Panc1 (cell line): ENCODE results near the gene C19orf53. TPM values are rescaled to one million over a fixed set of nuclear protein-coding genes. Genes with fewer than 3 reads are reported as not detected.

Experiments
- ATAC-seq: fragments of 200-7000 bp; cut with Tn5 transposase; 2 replicates; pipeline ENCODE4 v1.9.1; 2020; ENCODE audit warnings: mild to moderate bottlenecking, moderate library complexity
- BruUV-seq: library from RNA; stranded (reverse); fragments of 400-500 nt; replicated peaks from 2 replicates; lab custom pipeline; 2021; lab: Mats Ljungman, UMichigan
- CTCF ChIA-PET: fragments of 300-600 bp; sonication (Branson Sonifier 250); formaldehyde crosslinking; loops from one replicate; lab custom pipeline; 2022; ENCODE audit warnings: antibody characterized with exemption; lab: Charles Lee
- POLR2A ChIA-PET: fragments of 300-600 bp; sonication (Branson Sonifier 250); formaldehyde crosslinking; loops from one replicate; lab custom pipeline; 2022; ENCODE audit warnings: antibody characterized with exemption; lab: Charles Lee
- DNase-seq: peaks from one replicate; pipeline ENCODE4 v3.0.0-alpha.2; 2010; ENCODE audit warnings: low read depth, low spot score
- H3K27ac ChIP-seq: 2 replicates; pipeline ENCODE4 v1.5.1; 2011; ENCODE audit warnings: mild to moderate bottlenecking, low read length, inconsistent platforms
- H3K27me3 ChIP-seq: fragments of 200-500 bp; sonication (Bioruptor generic); 2 replicates; pipeline ENCODE4 v1.6.0; 2014; ENCODE audit warnings: low read length, inconsistent platforms; ENCODE audit not compliant: control insufficient read depth, insufficient read depth
- H3K36me3 ChIP-seq: fragments of 200-500 bp; sonication (Bioruptor generic); 2 replicates; pipeline ENCODE4 v1.5.1; 2014; ENCODE audit warnings: inconsistent platforms, mild to moderate bottlenecking, low read length, moderate library complexity; ENCODE audit not compliant: control insufficient read depth, insufficient read depth
- H3K4me1 ChIP-seq: 2 replicates; pipeline ENCODE4 v1.5.1; 2011; ENCODE audit warnings: inconsistent platforms, mild to moderate bottlenecking, low read length, moderate library complexity; ENCODE audit not compliant: control insufficient read depth, insufficient read depth
- H3K4me3 ChIP-seq, 2 experiments: 2 replicates each; pipeline ENCODE4 v1.5.1; 2011 to 2012; ENCODE audit warnings: low read depth in 2 of 2, low read length in 2 of 2, mild to moderate bottlenecking in 2 of 2, inconsistent platforms in 1 of 2, moderate library complexity in 1 of 2
- H3K9me3 ChIP-seq: fragments of 200-500 bp; sonication (Bioruptor generic); 2 replicates; pipeline ENCODE4 v1.5.1; 2014; ENCODE audit warnings: low read depth, mild to moderate bottlenecking, inconsistent platforms, low read length, moderate library complexity; ENCODE audit not compliant: control insufficient read depth, insufficient read depth
- CTCF ChIP-seq: fragments of 450-650 bp; IDR thresholded peaks from 2 replicates; pipeline ENCODE4 v1.5.1; 2017; ENCODE audit warnings: mild to moderate bottlenecking
- POLR2AphosphoS5 ChIP-seq: IDR thresholded peaks from 2 replicates; pipeline ENCODE4 v1.6.1; 2012; ENCODE audit warnings: mild to moderate bottlenecking, low read depth, low read length, moderate library complexity
- REST ChIP-seq, 2 experiments: IDR thresholded peaks; 2 replicates each; pipeline ENCODE4 v1.6.1; 2011 to 2012; ENCODE audit warnings: low read depth in 2 of 2, control low read depth in 1 of 2, low read length in 1 of 2, mild to moderate bottlenecking in 1 of 2, moderate library complexity in 1 of 2; ENCODE audit not compliant: insufficient read depth in 1 of 2
- SIN3A ChIP-seq: IDR thresholded peaks from 2 replicates; pipeline ENCODE4 v1.6.1; 2012; ENCODE audit warnings: low read depth, mild to moderate bottlenecking, low read length, moderate library complexity, borderline replicate concordance; ENCODE audit not compliant: insufficient read depth
- TCF7L2 ChIP-seq: IDR thresholded peaks from 2 replicates; pipeline ENCODE4 v1.6.1; 2011; ENCODE audit warnings: mild to moderate bottlenecking, low read depth, low read length, inconsistent platforms
- in situ Hi-C: cut with HindIII; loops from 2 replicates; pipeline ENCODE4 v1.10.0; 2016; ENCODE audit warnings: low sequenced_read_pairs, low pct_unique_long_range_greater_than_20kb
- intact Hi-C: fragments of 100-400 bp; cut with micrococcal nuclease; formaldehyde crosslinking; loops from one replicate; pipeline ENCODE4 v1.10.0; 2022; ENCODE audit not compliant: unreplicated experiment
- total RNA-seq: library from RNA; stranded (reverse); gene quantifications from one replicate; pipeline ENCODE4 v1.2.1, GENCODE V29; 2021; ENCODE audit not compliant: unreplicated experiment

Gene C19orf53
- total RNA-seq, 1 experiment from 2014 or later, result 97.2 TPM

- no peak overlapping the region for H3K27ac ChIP-seq
- in situ Hi-C loops, result no loop called here
- no peaks in the 10 kb centered on the region for H3K27me3 ChIP-seq
- H3K9me3 ChIP-seq, result no peaks in the 10 kb centered on the region
- no TSS peak for BruUV-seq
- H3K4me1 ChIP-seq, result no peaks in the 10 kb centered on the region
- ChIA-PET POLR2A (no interaction called here), CTCF (interaction anchor here (0.7 kb wide), 1 partner anchor 26 kb away, joined by 3 read pairs; no protein-coding TSS in a partner anchor)
- intact Hi-C loops, result no loop called here
- ATAC-seq (peak; percentile 73; the same call in 1 of the 2 replicates), DNase-seq (no peak)
- TF ChIP-seq SIN3A, result no peak
- H3K4me3 ChIP-seq, result no peak overlapping the region
- no peaks in the 10 kb centered on the region for H3K36me3 ChIP-seq
Observed at GRCh38 chr19:13804830-13805683, 30.8 kb downstream of the C19orf53 start.

- Histone ChIP-seq H3K4me3 (no peak overlapping the region), H3K27me3 (no peaks in the 10 kb centered on the region), H3K27ac (no peak overlapping the region), H3K4me1 (no peaks in the 10 kb centered on the region), H3K9me3 (no peaks in the 10 kb centered on the region), H3K36me3 (no peaks in the 10 kb centered on the region)
- in situ Hi-C loops, result no loop called here
- CTCF ChIA-PET, result no interaction called here
- DNase-seq (no peak), ATAC-seq (no peak)
- intact Hi-C loops, result no loop called here
- POLR2A ChIA-PET, result no interaction called here
- TF ChIP-seq TCF7L2, result no peak
- no peak for TF ChIP-seq REST (IDR thresholded peaks at IDR 0.05; ENCODE audit: insufficient read depth in 1 of 2, low read depth in 2 of 2, low read length in 1 of 2)
- no peak for TF ChIP-seq CTCF
- TF ChIP-seq SIN3A, result no peak
- no peak for TF ChIP-seq POLR2AphosphoS5
- no TSS peak for BruUV-seq
Observed at GRCh38 chr19:13806728-13807127, 32.5 kb downstream of the C19orf53 start.
